CD4-positive, CD25-positive, alpha-beta regulatory T cell (primary cell): ENCODE measurements around the gene TBL2. TPM values are rescaled to one million over a fixed set of nuclear protein-coding genes. Genes with fewer than 3 reads are reported as not detected.
"Not testable (repeated sequence)": the region's sequence is repeated elsewhere in the genome, so short reads cannot be mapped to it uniquely, and the experiment has no call there.

Experiments used
- ATAC-seq, 2 donors: fragments of 150-1000 bp; cut with Tn5 transposase; one replicate each; pipeline ENCODE4 v1.10.0; 2021; ENCODE audit warnings: low read depth in 2 of 2, moderate number of reproducible peaks in 2 of 2, moderate library complexity in 1 of 2
- DNase-seq, 3 donors: peaks; one replicate each; pipeline versions ENCODE4 v3.0.0 to v3.0.0-alpha.2; 2012 to 2022; ENCODE audit warnings: mixed read lengths in 1 of 3
- H3K27ac ChIP-seq: one replicate; pipeline ENCODE4 v1.7.0; 2013; ENCODE audit warnings: mild to moderate bottlenecking, low read length; ENCODE audit not compliant: insufficient read depth, poor library complexity, severe bottlenecking
- H3K27me3 ChIP-seq: one replicate; pipeline ENCODE4 v1.7.0; 2013; ENCODE audit warnings: low read length; ENCODE audit not compliant: control insufficient read depth, insufficient read depth
- H3K36me3 ChIP-seq: one replicate; pipeline ENCODE4 v1.7.0; 2013; ENCODE audit warnings: mild to moderate bottlenecking, low read length, moderate library complexity; ENCODE audit not compliant: control insufficient read depth, insufficient read depth
- H3K4me1 ChIP-seq: 2 replicates; pipeline ENCODE4 v1.7.0; 2013; ENCODE audit warnings: mild to moderate bottlenecking, low read length; ENCODE audit not compliant: insufficient read depth, control insufficient read depth, poor library complexity, severe bottlenecking
- H3K4me3 ChIP-seq: one replicate; pipeline ENCODE4 v1.7.0; 2013; ENCODE audit warnings: low read depth, mild to moderate bottlenecking, low read length, moderate library complexity
- H3K9me3 ChIP-seq, 2 experiments: 1 replicate in 1 of 2; 2 replicates in 1 of 2; pipeline ENCODE4 v1.7.0; 2013; ENCODE audit warnings: low read length in 2 of 2, mild to moderate bottlenecking in 1 of 2, moderate library complexity in 1 of 2; ENCODE audit not compliant: control insufficient read depth in 2 of 2
- H3K27ac Mint-ChIP-seq, 3 donors: one replicate each; pipeline ENCODE4 v1.8.0; 2020 to 2022; ENCODE audit warnings: mild to moderate bottlenecking in 3 of 3, mixed read lengths in 3 of 3, moderate library complexity in 2 of 3
- H3K27me3 Mint-ChIP-seq: one replicate; pipeline ENCODE4 v1.8.0; 2022; ENCODE audit warnings: mild to moderate bottlenecking, mixed read lengths
- H3K36me3 Mint-ChIP-seq: one replicate; pipeline ENCODE4 v1.8.0; 2020; ENCODE audit warnings: mixed read lengths
- H3K4me1 Mint-ChIP-seq, 4 donors: one replicate each; pipeline ENCODE4 v1.8.0; 2020 to 2022; ENCODE audit warnings: mixed read lengths in 4 of 4, mild to moderate bottlenecking in 1 of 4
- H3K4me3 Mint-ChIP-seq, 4 donors: one replicate each; pipeline ENCODE4 v1.8.0; 2020 to 2022; ENCODE audit warnings: mild to moderate bottlenecking in 4 of 4, mixed read lengths in 4 of 4, moderate library complexity in 3 of 4
- H3K9me3 Mint-ChIP-seq, 7 donors: one replicate each; pipeline ENCODE4 v1.8.0; 2020 to 2022; ENCODE audit warnings: mixed read lengths in 7 of 7, mild to moderate bottlenecking in 3 of 7, moderate library complexity in 2 of 7
- polyA plus RNA-seq, 4 donors: library from polyadenylated mRNA; unstranded; fragments of 300-500 nt; fragmentation: Illumina TruSeq; gene quantifications; one replicate each; pipeline ENCODE4 v1.2.3, GENCODE V29; 2021
- total RNA-seq: library from RNA; stranded (reverse); gene quantifications from one replicate; pipeline ENCODE4 v1.2.3, GENCODE V29; 2022

Gene TBL2
- total and polyA plus RNA-seq, 5 donors from 2014 or later: 12.2 to 32.5 (median 25.2) TPM

DNA sequence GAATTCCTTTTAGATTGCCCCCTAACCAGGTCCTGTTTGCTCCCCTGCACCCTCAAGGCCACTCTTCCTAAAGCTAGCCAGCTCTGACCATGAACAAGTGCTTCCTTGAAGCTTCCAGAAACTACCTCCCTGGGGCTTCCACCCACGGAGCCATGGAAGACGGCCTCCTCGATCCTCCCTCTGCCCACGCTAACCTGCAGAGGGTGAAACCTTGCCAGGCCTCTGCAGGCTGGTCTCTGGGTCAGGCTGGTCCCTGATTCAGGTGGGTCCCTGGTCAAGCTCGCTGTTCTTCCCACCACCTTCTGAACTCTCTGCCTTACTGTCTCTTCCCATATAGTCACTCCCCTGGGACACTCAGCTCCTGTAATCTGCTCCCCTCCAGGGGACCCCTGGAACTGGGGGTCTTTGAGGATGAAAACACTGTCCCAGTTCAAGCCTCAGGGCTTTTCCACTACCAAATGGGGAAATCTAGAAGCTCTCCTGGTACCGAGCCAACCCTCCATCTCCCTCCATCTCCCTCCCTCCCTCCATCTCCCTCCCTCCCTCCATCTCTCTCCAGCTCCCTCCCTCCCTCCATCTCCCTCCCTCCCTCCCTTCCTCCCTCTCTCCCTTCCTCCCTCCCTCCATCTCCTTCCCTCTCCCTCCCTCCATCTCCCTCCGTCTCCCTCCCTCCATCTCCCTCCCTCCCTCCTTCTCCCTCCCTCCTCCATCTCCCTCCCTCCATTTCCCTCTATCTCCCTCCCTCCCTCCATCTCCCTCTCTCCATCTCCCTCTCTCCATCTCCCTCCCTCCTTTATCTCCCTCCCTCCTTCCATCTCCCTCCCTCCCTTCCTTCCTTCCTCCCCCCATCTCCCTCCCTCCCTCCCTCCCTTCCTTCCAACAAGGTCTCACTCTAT lies 43.0 kb upstream of the TBL2 start:
- peaks cover 5% of the 10 kb centered on the region for H3K27me3 ChIP-seq
- Mint-ChIP-seq H3K36me3 (no peaks in the 10 kb centered on the region), H3K27ac (no peak overlapping the region), H3K27me3 (peaks cover 46% of the 10 kb centered on the region), H3K9me3 (no peaks in the 10 kb centered on the region), H3K4me1 (peaks cover 0 to 11% (median 0%) of the 10 kb centered on the region in 4 donors), H3K4me3 (no peak overlapping the region)
- no peaks in the 10 kb centered on the region for H3K9me3 ChIP-seq
- peaks cover 18% of the 10 kb centered on the region for H3K4me1 ChIP-seq
- no peak overlapping the region for H3K27ac ChIP-seq
- ATAC-seq: no peak
- no peak overlapping the region for H3K4me3 ChIP-seq
- H3K36me3 ChIP-seq: no peaks in the 10 kb centered on the region
- no peak for DNase-seq

DNA sequence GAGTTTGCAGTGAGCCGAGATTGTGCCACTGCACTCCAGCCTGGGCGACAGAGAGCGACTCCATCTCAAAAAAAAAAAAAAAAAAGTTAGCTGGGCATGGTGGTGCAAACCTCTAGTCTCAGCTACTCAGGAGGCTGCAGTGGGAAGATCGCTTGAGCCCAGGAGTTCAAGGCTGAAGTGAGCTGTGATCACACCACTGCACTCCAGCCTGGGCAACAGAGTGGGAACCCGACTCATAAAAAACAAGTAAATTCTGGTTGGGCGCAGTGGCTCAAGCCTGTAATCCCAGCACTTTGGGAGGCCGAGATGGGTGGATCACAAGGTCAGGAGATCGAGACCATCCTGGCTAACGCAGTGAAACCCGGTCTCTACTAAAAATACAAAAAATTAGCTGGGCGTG lies 41.0 kb upstream of the TBL2 start:
- not testable (repeated sequence) for H3K36me3 ChIP-seq, DNase-seq, H3K9me3 Mint-ChIP-seq, H3K27ac ChIP-seq, H3K4me3 ChIP-seq, H3K36me3 Mint-ChIP-seq, H3K27ac Mint-ChIP-seq, ATAC-seq, H3K4me3 Mint-ChIP-seq, H3K9me3 ChIP-seq, H3K27me3 ChIP-seq
- Mint-ChIP-seq H3K4me1 (peaks cover 0 to 11% (median 0%) of the 10 kb centered on the region in 4 donors), H3K27me3 (peaks cover 47% of the 10 kb centered on the region)
- H3K4me1 ChIP-seq: peaks cover 16% of the 10 kb centered on the region

- H3K9me3 ChIP-seq: no peaks in the 10 kb centered on the region
- no peaks in the 10 kb centered on the region for H3K36me3 ChIP-seq
- H3K27me3 Mint-ChIP-seq: peaks cover 44% of the 10 kb centered on the region
- no peaks in the 10 kb centered on the region for H3K36me3 Mint-ChIP-seq
- peaks cover 7% of the 10 kb centered on the region for H3K4me1 ChIP-seq
- H3K4me3 Mint-ChIP-seq: no peak overlapping the region
- H3K27ac ChIP-seq: no peak overlapping the region
- no peaks in the 10 kb centered on the region for H3K9me3 Mint-ChIP-seq
- peaks cover 3% of the 10 kb centered on the region for H3K27me3 ChIP-seq
- DNase-seq: no peak
- H3K4me3 ChIP-seq: no peak overlapping the region
- ATAC-seq: no peak
- H3K4me1 Mint-ChIP-seq: peaks cover 0 to 9% (median 0%) of the 10 kb centered on the region in 4 donors
- H3K27ac Mint-ChIP-seq: no peak overlapping the region
Measured at GRCh38 chr7:73618538-73618937, 40.2 kb upstream of the TBL2 start.

DNA sequence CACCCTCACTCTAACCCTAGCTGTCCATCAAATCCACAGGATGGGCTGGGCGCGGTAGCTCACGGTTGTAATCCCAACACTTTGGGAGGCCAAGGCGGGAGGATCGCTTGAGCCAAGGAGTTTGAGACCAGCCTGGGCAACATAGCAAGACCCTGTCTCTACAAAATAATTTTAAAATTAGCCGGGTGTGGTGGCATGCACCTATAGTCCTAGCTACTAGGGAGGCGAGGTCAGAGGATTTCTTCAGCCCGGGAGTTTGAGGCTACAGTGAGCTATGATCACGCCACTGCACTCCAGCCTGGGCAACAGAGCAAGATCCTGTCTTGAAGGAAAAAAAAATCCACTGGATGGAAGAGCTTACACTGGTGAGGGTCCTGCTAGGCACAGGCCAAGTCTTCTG lies 39.1 kb upstream of the TBL2 start:
- H3K36me3 Mint-ChIP-seq, H3K9me3 Mint-ChIP-seq, H3K4me1 ChIP-seq, H3K27ac ChIP-seq, H3K27me3 ChIP-seq, DNase-seq, H3K4me1 Mint-ChIP-seq, H3K4me3 Mint-ChIP-seq, H3K27ac Mint-ChIP-seq, ATAC-seq, H3K36me3 ChIP-seq, H3K4me3 ChIP-seq, H3K9me3 ChIP-seq: not testable (repeated sequence)
- peaks cover 43% of the 10 kb centered on the region for H3K27me3 Mint-ChIP-seq

- H3K9me3 ChIP-seq: no peaks in the 10 kb centered on the region
- ATAC-seq (no peak), DNase-seq (no peak)
- Mint-ChIP-seq H3K27ac (no peak overlapping the region), H3K9me3 (no peaks in the 10 kb centered on the region), H3K4me3 (no peak overlapping the region), H3K4me1 (peaks cover 0 to 2% (median 0%) of the 10 kb centered on the region in 4 donors), H3K36me3 (no peaks in the 10 kb centered on the region), H3K27me3 (peaks cover 39% of the 10 kb centered on the region)
- no peaks in the 10 kb centered on the region for H3K4me1 ChIP-seq
- no peaks in the 10 kb centered on the region for H3K36me3 ChIP-seq
- H3K27me3 ChIP-seq: no peaks in the 10 kb centered on the region
- H3K4me3 ChIP-seq: no peak overlapping the region
- H3K27ac ChIP-seq: no peak overlapping the region
Measured at GRCh38 chr7:73615886-73616285, 37.5 kb upstream of the TBL2 start.

DNA sequence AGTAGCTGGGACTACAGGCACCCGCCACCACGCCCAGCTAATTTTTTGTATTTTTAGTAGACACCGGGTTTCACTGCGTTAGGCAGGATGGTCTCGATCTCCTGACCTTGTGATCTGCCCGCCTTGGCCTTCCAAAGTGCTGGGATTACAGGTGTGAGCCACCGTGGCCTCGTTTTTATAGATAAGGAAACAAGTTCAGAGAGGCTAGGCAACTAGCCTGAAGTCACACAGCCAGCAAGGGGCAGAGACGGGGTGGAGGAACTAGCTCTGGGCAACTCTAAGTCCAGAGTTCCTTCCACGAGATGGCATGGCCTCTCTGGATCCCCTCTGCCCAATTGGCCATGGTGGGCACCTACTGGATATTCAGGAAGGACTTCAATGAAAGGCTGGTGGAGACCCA lies 36.6 kb upstream of the TBL2 start:
- not testable (repeated sequence) for H3K9me3 ChIP-seq, H3K4me1 Mint-ChIP-seq, H3K27ac Mint-ChIP-seq, H3K36me3 Mint-ChIP-seq, DNase-seq, H3K4me3 ChIP-seq, H3K27me3 ChIP-seq, H3K4me3 Mint-ChIP-seq, H3K36me3 ChIP-seq, H3K4me1 ChIP-seq, ATAC-seq, H3K9me3 Mint-ChIP-seq, H3K27ac ChIP-seq
- H3K27me3 Mint-ChIP-seq: peaks cover 46% of the 10 kb centered on the region

DNA sequence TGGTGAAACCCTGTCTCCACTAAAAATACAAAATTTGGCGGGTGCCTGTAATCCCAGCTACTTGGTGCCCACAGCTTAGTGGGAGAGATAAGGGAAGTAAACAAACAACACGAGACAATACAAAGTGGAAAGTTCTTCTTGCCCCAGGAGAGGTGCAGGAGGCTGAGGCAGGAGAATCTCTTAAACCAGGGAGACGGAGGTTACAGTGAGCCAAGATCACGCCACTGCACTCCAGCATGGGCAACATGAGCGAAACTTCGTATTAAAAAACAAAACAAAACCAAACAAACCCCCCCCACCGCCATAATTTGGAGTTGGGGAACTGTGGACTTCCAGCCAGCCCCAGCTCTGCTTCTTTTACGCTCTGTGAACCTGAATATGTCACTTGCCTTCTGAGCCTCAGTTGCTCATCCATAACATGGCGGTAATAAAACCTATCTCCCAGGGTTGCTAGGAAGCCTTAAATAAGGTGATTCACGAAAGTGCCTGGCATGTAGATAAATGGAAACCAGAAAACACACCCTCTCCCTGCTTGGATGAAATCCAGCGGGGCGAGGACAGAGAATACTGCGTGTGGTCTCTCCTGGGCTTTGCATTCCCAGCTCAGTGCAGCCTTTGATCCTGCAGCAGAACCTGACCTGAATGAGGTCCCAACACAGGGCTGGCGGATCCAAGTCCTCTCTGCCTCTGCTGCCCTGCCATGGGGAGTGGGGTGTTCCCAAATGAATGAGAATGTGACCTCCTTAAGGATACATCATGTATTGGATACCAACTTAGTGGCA lies 35.8 kb upstream of the TBL2 start:
- Mint-ChIP-seq H3K27ac (no peak overlapping the region), H3K9me3 (no peaks in the 10 kb centered on the region), H3K4me1 (peaks cover 0 to 2% (median 0%) of the 10 kb centered on the region in 4 donors), H3K4me3 (no peak overlapping the region), H3K36me3 (no peaks in the 10 kb centered on the region), H3K27me3 (peaks cover 44% of the 10 kb centered on the region)
- no peaks in the 10 kb centered on the region for H3K9me3 ChIP-seq
- ATAC-seq (no peak), DNase-seq (no peak)
- no peaks in the 10 kb centered on the region for H3K36me3 ChIP-seq
- no peak overlapping the region for H3K4me3 ChIP-seq
- no peaks in the 10 kb centered on the region for H3K4me1 ChIP-seq
- H3K27me3 ChIP-seq: no peaks in the 10 kb centered on the region
- H3K27ac ChIP-seq: no peak overlapping the region
